HG03460 (cell line): ENCODE results near the gene TMX2.
A peak's percentile ranks its signal among the peaks of the same experiment; 100 is the strongest.
"Not testable (repeated sequence)": the region's sequence is repeated elsewhere in the genome, so short reads cannot be mapped to it uniquely, and the experiment has no call there.

Experiments
- ATAC-seq: cut with Tn5 transposase; IDR thresholded peaks from one replicate; pipeline ENCODE4 v1.9.1; 2021; ENCODE audit not compliant: unreplicated experiment

TMX2 gene

DNA sequence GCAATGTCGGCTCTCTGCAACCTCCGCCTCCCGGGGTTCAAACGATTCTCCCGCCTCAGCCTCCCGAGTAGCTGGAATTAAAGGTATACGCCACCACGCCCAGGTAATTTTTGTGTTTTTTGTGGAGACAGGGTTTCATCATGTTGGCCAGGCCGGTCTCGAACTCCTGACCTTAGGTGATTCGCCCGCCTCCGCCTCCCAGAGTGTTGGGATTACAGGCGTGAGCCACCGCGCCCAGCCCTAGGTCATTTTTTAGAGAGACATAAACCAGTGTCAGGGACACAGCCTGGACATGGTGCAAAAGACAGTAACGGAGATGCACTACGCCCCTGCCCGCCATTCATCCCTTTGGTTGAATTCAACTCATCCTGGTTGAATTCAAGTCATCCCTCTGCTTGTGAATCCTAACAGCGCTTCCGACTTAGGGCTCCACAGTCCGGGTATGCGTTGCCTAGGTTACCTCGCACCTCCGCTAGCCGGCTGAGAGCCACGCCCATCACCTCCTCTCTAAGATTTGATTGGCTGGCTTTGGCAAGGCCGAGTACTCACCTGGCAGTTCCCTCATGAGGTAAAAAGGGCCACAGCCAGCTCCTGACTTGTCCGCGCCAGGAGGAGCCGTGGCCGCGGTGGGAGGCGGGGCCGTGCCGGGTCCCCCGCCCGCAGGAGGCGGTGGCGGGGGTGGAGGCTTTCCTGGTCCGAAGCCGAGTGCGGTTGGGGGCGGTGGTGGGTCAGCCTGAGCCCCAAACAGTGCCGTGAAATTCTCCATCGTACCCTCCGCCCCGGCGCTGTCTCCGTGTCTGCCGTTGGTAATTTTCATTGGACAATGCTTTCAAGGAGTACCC lies 758 bp upstream of the TMX2 start, which contains the start of gene MED19:
Gene MED19 (minus strand): TSS at position 802 of the 842 bp plus-strand sequence. CDS start 36 bp downstream, at position 766.
- ATAC-seq, result peak; percentile 46

GRCh38 chr11:57713835-57714234 lies 1.4 kb downstream of the TMX2 start:
- no peak for ATAC-seq

- not testable (repeated sequence) for ATAC-seq
Measured at GRCh38 chr11:57716726-57717125, 4.3 kb downstream of the TMX2 start.

GRCh38 chr11:57727185-57727584 lies 14.8 kb downstream of the TMX2 start:
- ATAC-seq, result no peak

GRCh38 chr11:57728829-57729228 lies 16.4 kb downstream of the TMX2 start:
- no peak for ATAC-seq

DNA sequence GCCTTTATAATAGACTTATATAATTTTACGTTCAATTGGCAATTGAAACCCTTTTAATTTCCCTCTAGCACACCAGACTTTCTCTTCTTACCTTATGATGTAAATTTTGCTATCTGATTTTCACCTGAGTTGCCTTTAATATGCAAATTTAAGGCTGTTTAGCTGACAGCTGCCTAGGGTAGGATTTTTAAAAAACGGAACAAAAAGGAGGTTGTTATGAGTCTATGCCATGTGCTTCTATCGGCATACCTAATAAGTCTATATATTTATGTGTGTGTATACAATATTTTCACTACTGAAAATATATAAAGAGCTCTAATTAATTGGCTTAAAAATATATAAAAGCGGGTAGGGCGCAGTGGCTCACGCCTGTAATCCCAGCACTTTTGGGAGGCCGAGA lies 17.1 kb downstream of the TMX2 start:
- ATAC-seq, result no peak

DNA sequence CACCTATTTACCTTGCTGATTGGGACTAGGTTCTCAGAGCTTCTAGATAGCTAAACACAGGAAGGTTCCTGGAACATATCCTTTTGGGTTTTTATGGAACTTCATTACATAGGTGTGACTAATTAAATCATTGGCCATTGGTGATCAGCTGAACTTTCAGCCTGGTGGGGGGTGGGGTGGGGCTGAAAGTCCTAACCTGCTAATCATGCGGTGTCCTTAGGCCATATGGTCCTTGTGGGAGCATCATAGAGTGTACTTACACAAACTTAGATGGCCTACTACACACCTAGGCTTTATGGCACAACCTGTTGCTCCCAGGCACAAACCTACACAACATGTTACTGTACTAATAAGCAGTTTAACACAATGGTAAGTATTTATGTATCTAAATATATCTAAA lies 20.3 kb downstream of the TMX2 start:
- ATAC-seq, result no peak

GRCh38 chr11:57735619-57736298 lies 23.4 kb downstream of the TMX2 start:
- ATAC-seq, result no peak

- peak; percentile 90 for ATAC-seq
Measured at GRCh38 chr11:57741132-57742086, 29.0 kb downstream of the TMX2 start, which contains the start of gene SELENOH. Gene SELENOH (plus strand): TSS chr11:57741491. CDS start chr11:57741596, 105 bp downstream.

DNA sequence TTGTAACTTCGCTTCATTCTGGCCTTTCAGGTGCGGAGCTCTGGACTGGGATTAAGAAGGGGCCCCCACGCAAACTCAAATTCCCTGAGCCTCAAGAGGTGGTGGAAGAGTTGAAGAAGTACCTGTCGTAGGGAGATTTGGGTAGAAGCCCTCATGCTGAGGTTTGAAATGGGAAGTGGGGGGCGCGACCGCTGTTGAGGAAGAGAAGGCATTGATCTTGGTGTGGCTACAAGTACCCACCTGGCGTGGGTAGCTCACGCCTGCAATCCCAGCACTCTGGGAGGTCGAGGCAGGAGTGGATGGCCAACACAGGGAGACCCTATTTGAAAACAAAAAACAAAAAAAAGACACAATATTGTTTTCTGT lies 29.7 kb downstream of the TMX2 start:
- ATAC-seq, result no peak

- no peak for ATAC-seq
Measured at GRCh38 chr11:57744357-57744756, 32.0 kb downstream of the TMX2 start.

- no peak for ATAC-seq
Measured at GRCh38 chr11:57745206-57745605, 32.8 kb downstream of the TMX2 start.

GRCh38 chr11:57746920-57747319 lies 34.5 kb downstream of the TMX2 start:
- ATAC-seq, result no peak

DNA sequence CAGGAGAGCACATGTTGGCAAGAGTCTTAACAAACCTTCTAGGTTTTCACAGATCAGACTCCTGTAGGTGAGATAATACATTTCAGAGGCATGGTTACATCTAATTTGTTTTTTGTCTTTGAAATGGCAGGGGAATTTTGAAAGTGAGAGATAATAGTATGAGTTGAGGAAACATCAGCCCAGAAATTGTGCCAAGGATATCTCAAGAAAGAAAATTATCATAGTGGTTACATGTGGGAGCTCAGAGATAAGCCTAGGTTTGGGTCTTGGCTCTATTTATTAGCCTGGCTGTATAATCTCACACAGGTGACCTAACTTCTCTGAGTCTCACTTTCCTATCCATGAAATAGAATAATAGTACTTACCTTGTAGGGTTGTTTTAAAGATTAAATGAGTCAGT lies 38.8 kb downstream of the TMX2 start:
- no peak for ATAC-seq

GRCh38 chr11:57751676-57752253 lies 39.4 kb downstream of the TMX2 start, which contains the start of gene BTBD18:
Gene BTBD18 (minus strand): TSS chr11:57751819. CDS start chr11:57751188, 631 bp downstream.
- no peak for ATAC-seq

DNA sequence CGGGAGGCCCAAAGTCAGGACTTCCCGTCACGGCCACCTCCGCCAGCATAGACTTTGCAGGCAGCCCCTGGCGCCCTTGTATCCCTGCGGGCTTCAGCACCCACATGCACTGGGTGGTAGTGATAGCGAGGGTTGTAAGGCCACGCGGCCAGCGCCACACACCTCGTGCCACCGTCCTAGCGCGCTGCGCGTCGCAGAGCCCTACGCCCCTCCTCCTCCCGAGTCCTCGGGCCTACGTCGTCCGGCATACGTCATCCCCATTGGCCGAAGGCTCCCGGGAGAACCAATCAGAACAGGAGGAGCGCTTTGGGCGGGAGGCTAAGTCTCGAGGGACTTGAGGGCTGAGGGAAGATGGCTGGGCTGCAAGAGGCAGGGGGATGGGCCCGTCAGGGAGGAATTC lies 40.6 kb downstream of the TMX2 start:
- no peak for ATAC-seq

DNA sequence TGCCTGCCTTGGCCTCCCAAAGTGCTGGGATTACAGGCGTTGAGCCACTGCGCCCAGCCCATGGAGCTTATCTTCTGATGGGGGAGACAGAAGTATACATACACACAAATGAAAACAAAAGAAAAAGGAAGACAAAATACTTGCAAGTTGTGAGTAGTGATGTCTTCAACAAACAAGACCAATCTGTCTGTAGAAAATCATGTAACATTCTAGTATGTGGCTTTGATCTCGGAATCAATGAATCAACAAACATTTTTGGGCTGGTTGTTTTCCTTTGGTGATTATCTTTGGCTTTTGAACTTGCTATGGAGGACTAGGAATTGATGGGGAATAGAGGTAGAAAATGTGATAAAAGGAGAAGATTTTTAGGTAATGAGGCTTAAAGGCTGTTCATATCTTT lies 45.8 kb downstream of the TMX2 start:
- ATAC-seq, result no peak

GRCh38 chr11:57761301-57762234 lies 49.2 kb downstream of the TMX2 start, which contains the start of gene CTNND1:
Gene CTNND1 (plus strand): TSS chr11:57761802. CDS start chr11:57791479, 29,677 bp downstream.
- peak; percentile 92 for ATAC-seq

- no peak for ATAC-seq
Measured at GRCh38 chr11:57762235-57762861, 50.0 kb downstream of the TMX2 start.
